OCI-LY7 (cell line): ENCODE measurements around the gene TMEM164. TPM values are rescaled to one million over a fixed set of nuclear protein-coding genes. Genes with fewer than 3 reads are reported as not detected.

Source experiments
- BruUV-seq: library from RNA; stranded (reverse); fragments of 400-500 nt; replicated peaks from 2 replicates; lab custom pipeline; 2021; lab: Mats Ljungman, UMichigan
- CTCF ChIA-PET: fragments of 300-600 bp; sonication (Branson Sonifier 250); formaldehyde crosslinking; loops from one replicate; lab custom pipeline; 2022; ENCODE audit warnings: antibody characterized with exemption; ENCODE audit not compliant: unreplicated experiment; lab: Charles Lee
- POLR2A ChIA-PET: fragments of 300-600 bp; sonication (Branson Sonifier 250); formaldehyde crosslinking; loops from one replicate; lab custom pipeline; 2022; ENCODE audit warnings: antibody characterized with exemption; lab: Charles Lee
- DNase-seq: peaks from one replicate; pipeline ENCODE4 v3.0.0-alpha.2; 2015; ENCODE audit warnings: low spot score
- H2AFZ ChIP-seq: fragments of 200-600 bp; sonication (generic), shearing (Covaris generic); 2 replicates; pipeline ENCODE4 v1.6.1; 2014; ENCODE audit warnings: mild to moderate bottlenecking, antibody characterized with exemption, low read length, moderate library complexity
- H3K27ac ChIP-seq: fragments of 200-600 bp; sonication (generic); 2 replicates; pipeline ENCODE4 v1.5.1; 2014; ENCODE audit warnings: mixed run types, low read depth, mild to moderate bottlenecking, moderate library complexity, low read length, inconsistent platforms; ENCODE audit not compliant: poor library complexity, severe bottlenecking
- H3K36me3 ChIP-seq: fragments of 200-600 bp; sonication (generic); 2 replicates; pipeline ENCODE4 v1.6.1; 2014; ENCODE audit warnings: mild to moderate bottlenecking, antibody characterized with exemption, low read length, moderate library complexity, mixed read lengths; ENCODE audit not compliant: insufficient read depth
- H3K4me1 ChIP-seq: fragments of 200-600 bp; sonication (generic); 2 replicates; pipeline ENCODE4 v1.5.1; 2014; ENCODE audit warnings: mild to moderate bottlenecking, low read length; ENCODE audit not compliant: insufficient read depth, poor library complexity, severe bottlenecking
- H3K4me2 ChIP-seq: fragments of 200-600 bp; sonication (generic); 2 replicates; pipeline ENCODE4 v1.6.1; 2014; ENCODE audit warnings: mild to moderate bottlenecking, low read length
- H3K4me3 ChIP-seq: fragments of 200-600 bp; sonication (generic); 2 replicates; pipeline ENCODE4 v1.5.1; 2014; ENCODE audit warnings: mild to moderate bottlenecking, low read depth, low read length; ENCODE audit not compliant: poor library complexity, severe bottlenecking
- H3K79me2 ChIP-seq: fragments of 200-600 bp; sonication (generic); 2 replicates; pipeline ENCODE4 v1.6.1; 2016; ENCODE audit warnings: low read depth, mild to moderate bottlenecking, low read length, moderate library complexity, mixed read lengths; ENCODE audit not compliant: insufficient read depth
- H3K9me2 ChIP-seq: fragments of 200-600 bp; sonication (generic); 2 replicates; pipeline ENCODE4 v1.6.1; 2016; ENCODE audit warnings: mild to moderate bottlenecking, low read length, mixed read lengths; ENCODE audit not compliant: insufficient read depth
- H3K9me3 ChIP-seq: fragments of 200-600 bp; sonication (generic); 2 replicates; pipeline ENCODE4 v1.6.1; 2014; ENCODE audit warnings: mild to moderate bottlenecking, mixed run types, low read length, mixed read lengths
- H4K20me1 ChIP-seq: fragments of 200-600 bp; sonication (generic); 2 replicates; pipeline ENCODE4 v1.6.1; 2014; ENCODE audit warnings: mild to moderate bottlenecking, antibody characterized with exemption, low read length, moderate library complexity, mixed read lengths; ENCODE audit not compliant: insufficient read depth
- EZH2phosphoT487 ChIP-seq: fragments of 200-600 bp; sonication (generic); IDR thresholded peaks from 2 replicates; pipeline ENCODE4 v1.6.1; 2018; ENCODE audit warnings: low read depth, borderline replicate concordance, mild to moderate bottlenecking, mixed run types, antibody characterized with exemption, low read length, moderate library complexity, mixed read lengths
- intact Hi-C: fragments of 100-400 bp; cut with micrococcal nuclease; formaldehyde crosslinking; loops from one replicate; pipeline ENCODE4 v1.10.0; 2022; ENCODE audit not compliant: unreplicated experiment
- total RNA-seq, 2 experiments: library from RNA; depleted of rRNA in 1 of 2; stranded (reverse); fragments of >200 nt in 1 of 2; shearing (Covaris generic) in 1 of 2; gene quantifications; 2 replicates each; pipeline ENCODE4 v1.2.3, GENCODE V29; 2014 to 2022
- TF ChIP-seq, protein P1 (sequence below): fragments of 200-600 bp; sonication (generic); conservative IDR thresholded peaks from 2 replicates; pipeline ENCODE4 v1.5.1; 2014; ENCODE audit warnings: mild to moderate bottlenecking, antibody characterized with exemption, low read length, moderate library complexity, mixed read lengths

Gene TMEM164
- total RNA-seq, 2 experiments from 2014 or later, result 7.2 to 11.1 TPM

DNA sequence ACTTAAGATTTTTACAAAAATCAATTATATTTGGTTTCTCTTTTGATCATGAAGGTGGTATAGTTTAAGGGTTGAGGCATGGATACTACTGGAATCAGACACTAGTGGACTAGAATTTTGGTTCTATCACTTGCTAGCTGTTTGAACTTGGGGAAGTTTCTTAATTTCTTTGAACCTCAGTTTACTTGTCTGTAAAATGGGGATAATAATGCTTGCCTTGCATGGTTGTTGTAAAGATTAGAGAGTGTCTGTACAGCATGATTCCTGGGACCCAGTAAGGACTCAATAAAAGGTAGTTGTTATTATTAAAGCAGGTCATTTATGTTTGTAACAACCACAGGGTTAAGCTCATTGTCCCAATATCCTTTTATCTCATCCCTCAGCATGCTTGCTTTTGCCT, 36.0 kb downstream of the TMEM164 start:
- no peaks in the 10 kb centered on the region for H3K79me2 ChIP-seq
- no peak overlapping the region for H3K27ac ChIP-seq
- POLR2A ChIA-PET, result no interaction called here
- DNase-seq, result no peak
- intact Hi-C loops, result no loop called here
- no peaks in the 10 kb centered on the region for H3K9me3 ChIP-seq
- H3K4me1 ChIP-seq, result no peaks in the 10 kb centered on the region
- CTCF ChIA-PET, result no interaction called here
- no TSS peak for BruUV-seq
- no peaks in the 10 kb centered on the region for H4K20me1 ChIP-seq
- H2AFZ ChIP-seq, result no peak overlapping the region
- H3K4me2 ChIP-seq, result no peak overlapping the region
- no peak overlapping the region for H3K4me3 ChIP-seq
- TF ChIP-seq, protein P1, sequence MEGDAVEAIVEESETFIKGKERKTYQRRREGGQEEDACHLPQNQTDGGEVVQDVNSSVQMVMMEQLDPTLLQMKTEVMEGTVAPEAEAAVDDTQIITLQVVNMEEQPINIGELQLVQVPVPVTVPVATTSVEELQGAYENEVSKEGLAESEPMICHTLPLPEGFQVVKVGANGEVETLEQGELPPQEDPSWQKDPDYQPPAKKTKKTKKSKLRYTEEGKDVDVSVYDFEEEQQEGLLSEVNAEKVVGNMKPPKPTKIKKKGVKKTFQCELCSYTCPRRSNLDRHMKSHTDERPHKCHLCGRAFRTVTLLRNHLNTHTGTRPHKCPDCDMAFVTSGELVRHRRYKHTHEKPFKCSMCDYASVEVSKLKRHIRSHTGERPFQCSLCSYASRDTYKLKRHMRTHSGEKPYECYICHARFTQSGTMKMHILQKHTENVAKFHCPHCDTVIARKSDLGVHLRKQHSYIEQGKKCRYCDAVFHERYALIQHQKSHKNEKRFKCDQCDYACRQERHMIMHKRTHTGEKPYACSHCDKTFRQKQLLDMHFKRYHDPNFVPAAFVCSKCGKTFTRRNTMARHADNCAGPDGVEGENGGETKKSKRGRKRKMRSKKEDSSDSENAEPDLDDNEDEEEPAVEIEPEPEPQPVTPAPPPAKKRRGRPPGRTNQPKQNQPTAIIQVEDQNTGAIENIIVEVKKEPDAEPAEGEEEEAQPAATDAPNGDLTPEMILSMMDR, result no peak
- H3K9me2 ChIP-seq, result no peaks in the 10 kb centered on the region
- H3K36me3 ChIP-seq, result no peaks in the 10 kb centered on the region

DNA sequence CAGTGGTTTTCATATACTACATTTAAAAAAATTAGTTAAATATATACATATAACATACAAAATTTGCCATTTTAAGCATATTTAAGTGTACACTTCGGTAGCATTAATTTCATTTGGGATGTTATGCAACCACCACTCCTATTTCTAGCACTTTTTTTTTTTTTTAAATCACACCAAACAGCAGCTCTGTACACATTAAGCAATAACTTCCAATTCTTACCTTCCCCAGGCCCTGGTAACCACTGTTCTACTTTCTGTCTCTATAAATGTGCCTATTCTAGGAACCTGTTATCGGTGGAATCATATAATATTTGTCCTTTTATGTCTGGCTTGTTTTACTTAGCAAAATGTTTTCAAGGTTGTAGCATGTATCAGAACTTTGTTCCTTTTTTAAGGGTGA, 39.1 kb downstream of the TMEM164 start:
- Histone ChIP-seq H3K36me3 (no peaks in the 10 kb centered on the region), H3K4me2 (no peak overlapping the region), H3K4me3 (no peak overlapping the region), H3K9me2 (no peaks in the 10 kb centered on the region), H3K79me2 (no peaks in the 10 kb centered on the region), H3K4me1 (no peaks in the 10 kb centered on the region), H3K9me3 (no peaks in the 10 kb centered on the region), H2AFZ (no peak overlapping the region), H4K20me1 (no peaks in the 10 kb centered on the region), H3K27ac (no peak overlapping the region)
- no peak for DNase-seq
- POLR2A ChIA-PET, result no interaction called here
- no TSS peak for BruUV-seq
- CTCF ChIA-PET, result no interaction called here
- intact Hi-C loops, result no loop called here
- no peak for TF ChIP-seq EZH2phosphoT487
- TF ChIP-seq, protein P1, result no peak

DNA sequence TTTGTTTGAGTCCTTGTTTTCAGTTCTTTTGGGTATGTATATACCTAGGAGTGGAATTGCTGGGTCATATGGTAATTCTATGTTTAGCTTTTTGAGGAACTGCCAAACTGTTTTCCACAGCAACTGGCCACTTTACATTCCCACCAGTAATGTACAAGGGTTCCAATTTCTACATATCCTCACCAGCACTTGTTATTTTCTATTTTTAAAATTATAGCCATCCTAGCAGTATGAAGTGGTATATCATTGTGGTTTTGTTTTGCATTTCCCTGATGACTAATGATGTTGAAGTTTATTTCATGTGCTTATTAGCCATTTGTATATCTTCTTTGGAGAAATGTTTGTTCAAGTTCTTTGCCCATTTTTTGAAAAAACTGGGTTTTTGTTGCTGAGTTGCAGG, 39.6 kb downstream of the TMEM164 start:
- Histone ChIP-seq H3K79me2 (no peaks in the 10 kb centered on the region), H3K36me3 (no peaks in the 10 kb centered on the region), H3K9me3 (no peaks in the 10 kb centered on the region), H3K27ac (no peak overlapping the region), H4K20me1 (no peaks in the 10 kb centered on the region), H2AFZ (no peak overlapping the region), H3K4me2 (no peak overlapping the region), H3K4me1 (no peaks in the 10 kb centered on the region), H3K4me3 (no peak overlapping the region), H3K9me2 (no peaks in the 10 kb centered on the region)
- TF ChIP-seq, protein P1, result no peak
- TF ChIP-seq EZH2phosphoT487, result no peak
- CTCF ChIA-PET, result no interaction called here
- intact Hi-C loops, result no loop called here
- no TSS peak for BruUV-seq
- POLR2A ChIA-PET, result interaction anchor here (0.8 to 1.0 kb wide), 2 partner anchors 9 to 1639 kb away, joined by 3 read pairs; partner anchors contain the start of gene ALG13
- DNase-seq, result no peak
